ENCODE measurements around the gene ZFAND4. TPM values are rescaled to one million over a fixed set of nuclear protein-coding genes. Genes with fewer than 3 reads are reported as not detected.

Gene ZFAND4
- total and polyA plus RNA-seq, 9 of the 15 experiments (the other 6 are each of a cell fraction or from before 2014, with no cell fraction given), result 0.42 to 3.0 (median 1.5) TPM

DNA sequence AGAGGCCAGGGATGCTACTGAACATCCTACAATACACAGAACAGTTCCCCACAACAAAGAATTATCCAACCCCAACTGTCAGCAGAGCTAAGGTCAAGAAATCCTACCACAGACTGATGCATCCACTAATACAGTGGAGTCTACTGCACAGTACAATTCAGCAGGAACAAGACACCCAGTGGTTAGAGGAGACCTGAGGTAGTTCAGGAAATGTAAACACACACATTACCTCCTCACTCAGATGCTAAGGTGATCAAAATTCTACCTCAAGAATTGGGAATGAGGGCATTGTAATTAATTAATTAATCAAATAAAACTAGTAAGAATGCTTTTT, 91.4 kb downstream of the ZFAND4 start:
- peak; percentile 86 for ATAC-seq
- Histone ChIP-seq H2AFZ (ENCODE audit: low read depth, low read length) (peak overlapping the region; percentile 42), H3K4me1 (replicated peaks in 1 of 2; ENCODE audit: control insufficient read depth in 2 of 2, insufficient read depth in 2 of 2, low read length in 2 of 2) (peaks cover 6 to 27% of the 10 kb centered on the region in 2 experiments), H3K79me2 (ENCODE audit: control insufficient read depth, insufficient read depth, low read length) (peaks cover 60% of the 10 kb centered on the region), H3K9me1 (ENCODE audit: control insufficient read depth, insufficient read depth, low read length) (no peaks in the 10 kb centered on the region), H3K36me3 (ENCODE audit: control insufficient read depth, insufficient read depth, low read length) (no peaks in the 10 kb centered on the region), H3K27ac (ENCODE audit: extremely low read depth, low read depth, low read length) (peak overlapping the region; percentile 62), H3K4me2 (ENCODE audit: insufficient read depth, low read length) (peak overlapping the region; percentile 79), H3K9ac (ENCODE audit: insufficient read depth in 1 of 2, low read depth in 2 of 2, low read length in 2 of 2) (peak overlapping the region in 1 of 2 experiments; percentile 49; a peak in 2 of 4 replicates), H3K27me3 (ENCODE audit: control insufficient read depth in 2 of 2, insufficient read depth in 2 of 2, low read length in 2 of 2) (no peaks in the 10 kb centered on the region), H4K20me1 (replicated peaks; ENCODE audit: control insufficient read depth, insufficient read depth, low read length) (no peaks in the 10 kb centered on the region), H3K4me3 (no peak overlapping the region), H3K9me3 (replicated peaks; ENCODE audit: control insufficient read depth, insufficient read depth, low read depth, low read length) (0 out of 2 replicates have a peak, but pooled peaks cover under 1% of the 10 kb centered on the region)
- ChIA-PET CTCF (ENCODE audit: low intra/inter-chr PET ratio) (no interaction called here), POLR2A (interaction anchor here (0.8 to 3.0 kb wide), 7 partner anchors 12 to 346 kb away, joined by 3 to 22 read pairs (median 4); no protein-coding TSS in a partner anchor)
- TSS peak; percentile 20 for BruUV-seq (replicated peaks)
- in situ Hi-C loops (cut with MboI) (no loop called here), intact Hi-C loops (cut with micrococcal nuclease) (loop anchor here (2.0 kb wide), 1 partner anchor 110 kb away; no protein-coding TSS in a partner anchor)
- peak; percentile 54 for FAIRE-seq
- DNase-seq (ENCODE audit: extremely low read depth in 1 of 4, low spot score in 3 of 4), result peak in 2 of 4 experiments; percentile 40 to 41
- TF ChIP-seq ZKSCAN1 (IDR thresholded peaks at IDR 0.05; ENCODE audit: low read depth, low read length), result no peak
- TF ChIP-seq, protein P1, sequence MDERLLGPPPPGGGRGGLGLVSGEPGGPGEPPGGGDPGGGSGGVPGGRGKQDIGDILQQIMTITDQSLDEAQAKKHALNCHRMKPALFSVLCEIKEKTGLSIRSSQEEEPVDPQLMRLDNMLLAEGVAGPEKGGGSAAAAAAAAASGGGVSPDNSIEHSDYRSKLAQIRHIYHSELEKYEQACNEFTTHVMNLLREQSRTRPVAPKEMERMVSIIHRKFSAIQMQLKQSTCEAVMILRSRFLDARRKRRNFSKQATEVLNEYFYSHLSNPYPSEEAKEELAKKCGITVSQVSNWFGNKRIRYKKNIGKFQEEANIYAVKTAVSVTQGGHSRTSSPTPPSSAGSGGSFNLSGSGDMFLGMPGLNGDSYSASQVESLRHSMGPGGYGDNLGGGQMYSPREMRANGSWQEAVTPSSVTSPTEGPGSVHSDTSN (CRISPR knock-in tag; IDR thresholded peaks at IDR 0.05; ENCODE audit: low read depth), result no peak
- TF ChIP-seq, protein P1 (tag; conservative IDR thresholded peaks at IDR 0.05; ENCODE audit: low read depth), result no peak
- TF ChIP-seq ZNF445 (CRISPR knock-in tag; IDR thresholded peaks at IDR 0.05; ENCODE audit: low read depth), result no peak
- no peak for TF ChIP-seq CXXC5 (CRISPR knock-in tag; IDR thresholded peaks at IDR 0.05)
- 0 out of 2 replicates have a peak, but pooled peaks have one; percentile 36 for TF ChIP-seq CBFB (CRISPR knock-in tag; IDR thresholded peaks at IDR 0.05)
- TF ChIP-seq BHLHE40 (IDR thresholded peaks at IDR 0.05; ENCODE audit: low read length), result no peak
- no peak for TF ChIP-seq FOXJ2 (tag; IDR thresholded peaks at IDR 0.05)
- TF ChIP-seq CBFA2T2 (conservative IDR thresholded peaks at IDR 0.05), result no peak
- TF ChIP-seq FOXM1 (IDR thresholded peaks at IDR 0.05; ENCODE audit: low read depth), result no peak
- no peak for TF ChIP-seq FOXM1 (CRISPR knock-in tag; IDR thresholded peaks at IDR 0.05; ENCODE audit: low read depth)
- TF ChIP-seq, protein P2, sequence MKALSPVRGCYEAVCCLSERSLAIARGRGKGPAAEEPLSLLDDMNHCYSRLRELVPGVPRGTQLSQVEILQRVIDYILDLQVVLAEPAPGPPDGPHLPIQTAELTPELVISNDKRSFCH (CRISPR knock-in tag; IDR thresholded peaks at IDR 0.05), result no peak
- TF ChIP-seq, protein P2 (tag; IDR thresholded peaks at IDR 0.05), result 0 out of 2 replicates have a peak, but pooled peaks have one; percentile 42
- TF ChIP-seq, protein P3, sequence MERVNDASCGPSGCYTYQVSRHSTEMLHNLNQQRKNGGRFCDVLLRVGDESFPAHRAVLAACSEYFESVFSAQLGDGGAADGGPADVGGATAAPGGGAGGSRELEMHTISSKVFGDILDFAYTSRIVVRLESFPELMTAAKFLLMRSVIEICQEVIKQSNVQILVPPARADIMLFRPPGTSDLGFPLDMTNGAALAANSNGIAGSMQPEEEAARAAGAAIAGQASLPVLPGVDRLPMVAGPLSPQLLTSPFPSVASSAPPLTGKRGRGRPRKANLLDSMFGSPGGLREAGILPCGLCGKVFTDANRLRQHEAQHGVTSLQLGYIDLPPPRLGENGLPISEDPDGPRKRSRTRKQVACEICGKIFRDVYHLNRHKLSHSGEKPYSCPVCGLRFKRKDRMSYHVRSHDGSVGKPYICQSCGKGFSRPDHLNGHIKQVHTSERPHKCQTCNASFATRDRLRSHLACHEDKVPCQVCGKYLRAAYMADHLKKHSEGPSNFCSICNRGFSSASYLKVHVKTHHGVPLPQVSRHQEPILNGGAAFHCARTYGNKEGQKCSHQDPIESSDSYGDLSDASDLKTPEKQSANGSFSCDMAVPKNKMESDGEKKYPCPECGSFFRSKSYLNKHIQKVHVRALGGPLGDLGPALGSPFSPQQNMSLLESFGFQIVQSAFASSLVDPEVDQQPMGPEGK (CRISPR knock-in tag; IDR thresholded peaks at IDR 0.05; ENCODE audit: borderline replicate concordance), result no peak
- no peak for TF ChIP-seq NFATC3 (IDR thresholded peaks at IDR 0.05)
- TF ChIP-seq SAFB (IDR thresholded peaks at IDR 0.05; ENCODE audit: borderline replicate concordance, low read depth, low read length), result no peak
